ENCODE data around the gene TAPBP. TPM values are rescaled to one million over a fixed set of nuclear protein-coding genes. Genes with fewer than 3 reads are reported as not detected.
"Not testable (repeated sequence)": the region's sequence is repeated elsewhere in the genome, so short reads cannot be mapped to it uniquely, and the experiment has no call there.

Gene TAPBP
- total and polyA plus RNA-seq, 4 experiments from 2014 or later = 240 to 370 (median 262) TPM

DNA sequence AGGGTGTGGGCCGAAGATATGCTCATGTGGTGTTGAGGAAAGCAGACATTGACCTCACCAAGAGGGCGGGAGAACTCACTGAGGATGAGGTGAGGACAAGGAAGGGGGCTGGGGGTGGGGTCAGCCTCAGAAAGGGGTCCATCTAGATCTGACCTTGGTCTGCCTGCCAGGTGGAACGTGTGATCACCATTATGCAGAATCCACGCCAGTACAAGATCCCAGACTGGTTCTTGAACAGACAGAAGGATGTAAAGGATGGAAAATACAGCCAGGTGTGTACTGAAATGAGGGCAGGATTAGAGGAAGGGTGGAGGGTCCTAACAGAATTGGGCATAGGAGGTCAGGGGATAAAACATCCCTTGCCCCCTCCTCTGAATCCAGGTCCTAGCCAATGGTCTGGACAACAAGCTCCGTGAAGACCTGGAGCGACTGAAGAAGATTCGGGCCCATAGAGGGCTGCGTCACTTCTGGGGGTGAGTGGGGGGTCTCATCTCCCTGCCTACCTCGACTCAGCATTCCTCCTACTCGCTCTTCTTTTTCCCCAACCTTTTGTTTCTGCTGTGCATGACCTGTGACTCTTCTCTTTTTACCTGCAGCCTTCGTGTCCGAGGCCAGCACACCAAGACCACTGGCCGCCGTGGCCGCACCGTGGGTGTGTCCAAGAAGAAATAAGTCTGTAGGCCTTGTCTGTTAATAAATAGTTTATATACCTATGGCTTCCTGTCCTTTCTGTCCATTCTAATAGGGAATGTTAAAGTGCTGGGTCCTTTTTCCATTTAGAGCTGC lies 37.9 kb downstream of the TAPBP start:
- H3K27me3 ChIP-seq (ENCODE audit: insufficient read depth, low read length); H3K9me3 Mint-ChIP-seq; DNase-seq; H3K27me3 Mint-ChIP-seq; H3K9me3 ChIP-seq (ENCODE audit: control insufficient read depth in 1 of 2, low read length in 2 of 2): not testable (repeated sequence)
- H3K4me1 Mint-ChIP-seq = peaks cover 39 to 92% (median 65%) of the 10 kb centered on the region in 4 donors
- Histone ChIP-seq H3K27ac (ENCODE audit: low read depth, low read length) (peak overlapping the region; percentile 82), H3K4me3 (ENCODE audit: low read length in 2 of 2) (peak overlapping the region in 1 of 2 donors; percentile 79), H3K36me3 (ENCODE audit: insufficient read depth, low read length) (peaks cover 41% of the 10 kb centered on the region), H3K4me1 (ENCODE audit: insufficient read depth, low read length) (peaks cover 73% of the 10 kb centered on the region)
- CTCF ChIA-PET (ENCODE audit: partially characterized antibody) = interaction anchor here (0.6 to 4.2 kb wide), 7 partner anchors 13 to 149 kb away, joined by 4 to 32 read pairs (median 8); partner anchors contain the start of genes PFDN6 and WDR46
- peaks cover 21 to 73% of the 10 kb centered on the region in 2 donors for H3K36me3 Mint-ChIP-seq
- peak overlapping the region; percentile 63 to 97 (median 94) for H3K27ac Mint-ChIP-seq
- intact Hi-C loops (cut with micrococcal nuclease) = loop anchor here (10.0 kb wide), 2 partner anchors 299 to 1301 kb away; partner anchors contain the start of gene DXO
- POLR2A ChIA-PET (ENCODE audit: partially characterized antibody) = interaction anchor here (0.9 to 8.8 kb wide), 20 partner anchors 9 to 1611 kb away, joined by 3 to 220 read pairs (median 14); partner anchors contain the start of genes CUTA, GPANK1, PFDN6 and RGL2
- H3K4me3 Mint-ChIP-seq = peak overlapping the region; percentile 69 to 92 (median 84)

DNA sequence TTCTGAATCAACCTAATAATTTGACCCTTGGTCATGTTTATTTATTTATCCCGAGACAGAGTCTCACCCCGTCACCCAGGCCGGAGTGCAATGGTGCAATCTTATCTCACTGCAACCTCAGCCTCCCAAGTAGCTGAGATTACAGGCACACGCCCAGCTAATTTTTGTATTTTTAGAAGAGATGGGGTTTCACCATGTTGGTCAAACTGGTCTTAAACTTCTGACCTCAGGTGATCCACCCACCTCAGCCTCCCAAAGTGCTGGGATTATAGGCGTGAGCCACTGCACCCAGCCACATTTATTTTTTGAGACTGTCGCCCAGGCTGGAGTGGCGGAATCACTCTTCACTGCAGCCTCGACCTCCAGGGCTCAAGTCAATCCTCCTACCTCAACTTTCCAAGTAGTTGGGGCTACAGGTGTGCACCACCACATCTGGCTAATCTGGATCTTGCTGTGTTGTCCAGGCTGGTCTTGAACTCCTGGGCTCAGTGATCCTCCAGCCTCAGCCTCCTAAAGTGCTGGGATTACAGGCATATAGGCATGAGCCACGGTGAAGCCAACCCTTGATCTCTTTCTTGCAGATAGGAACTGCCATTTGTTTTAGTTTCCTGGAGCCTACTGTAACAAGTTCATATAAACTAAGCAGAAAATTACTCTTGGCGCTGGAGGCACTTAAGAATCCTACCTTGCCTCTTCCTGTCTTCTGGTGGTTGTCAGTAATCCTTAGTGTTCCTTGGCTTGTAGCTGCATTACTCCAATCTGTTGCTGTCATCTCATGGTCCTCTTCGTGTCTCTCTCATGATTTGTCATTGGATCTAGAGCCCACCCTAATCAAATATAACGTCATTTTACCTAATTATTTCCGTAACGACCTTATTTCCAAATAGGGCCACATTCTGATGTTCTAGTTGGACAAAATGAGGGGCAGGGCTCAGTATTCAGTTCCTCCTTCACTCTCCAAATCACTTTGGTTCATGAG lies 39.7 kb downstream of the TAPBP start:
- H3K27me3 Mint-ChIP-seq = no peaks in the 10 kb centered on the region
- POLR2A ChIA-PET (ENCODE audit: partially characterized antibody) = interaction anchor here (1.2 to 8.5 kb wide), 5 partner anchors 9 to 74 kb away, joined by 3 to 220 read pairs (median 3); partner anchors contain the start of genes PFDN6, RXRB and WDR46

DNA sequence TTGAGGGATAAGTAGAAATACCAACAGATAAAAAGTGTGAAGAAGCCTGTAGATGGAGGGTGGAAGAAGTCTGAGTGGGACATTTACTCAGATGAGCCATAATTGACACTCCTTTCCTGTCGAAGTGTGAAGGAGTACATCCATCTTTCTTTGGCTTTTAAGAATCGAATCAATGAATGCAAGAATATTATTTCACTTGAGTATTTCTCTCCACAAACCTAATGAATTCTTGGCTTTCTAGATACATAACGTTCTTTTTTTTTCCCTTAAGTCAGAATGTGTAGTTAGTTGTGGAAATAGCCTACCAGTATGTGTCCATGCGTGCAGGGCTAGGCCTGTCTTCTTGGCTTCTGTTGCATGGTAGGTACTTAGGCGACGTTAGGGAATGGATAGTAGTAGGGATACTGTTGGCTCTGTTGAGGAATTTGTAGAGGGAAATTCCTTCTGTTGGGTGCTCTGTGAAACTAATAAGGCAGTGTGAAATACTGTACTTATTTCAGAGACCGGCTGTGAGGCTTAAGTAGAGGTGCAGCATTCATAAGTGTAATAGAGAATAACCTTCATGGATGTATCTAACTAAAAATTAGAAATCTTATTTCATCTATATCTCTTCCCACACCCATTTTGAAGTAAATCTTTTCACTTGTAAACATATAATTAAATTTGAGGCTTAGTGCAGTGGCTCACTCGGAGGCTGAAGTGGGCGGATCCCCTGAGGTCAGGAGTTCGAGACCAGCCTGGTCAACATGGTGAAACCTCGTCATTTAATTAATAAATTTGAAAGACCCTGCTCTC lies 40.6 kb downstream of the TAPBP start:
- Mint-ChIP-seq H3K4me1 (peaks cover 45 to 87% (median 68%) of the 10 kb centered on the region in 4 donors), H3K27me3 (no peaks in the 10 kb centered on the region), H3K4me3 (peak overlapping the region; percentile 96 to 100 (median 98)), H3K36me3 (peaks cover 33 to 74% of the 10 kb centered on the region in 2 donors), H3K27ac (peak overlapping the region; percentile 97 to 100 (median 99)), H3K9me3 (peaks cover 0 to 5% (median 0%) of the 10 kb centered on the region in 8 donors)
- peak overlapping the region; percentile 75 to 90 for H3K4me3 ChIP-seq (ENCODE audit: low read length in 2 of 2)
- no peaks in the 10 kb centered on the region for H3K27me3 ChIP-seq (ENCODE audit: insufficient read depth, low read length)
- H3K27ac ChIP-seq (ENCODE audit: low read depth, low read length) = peak overlapping the region; percentile 85
- no peaks in the 10 kb centered on the region for H3K9me3 ChIP-seq (ENCODE audit: control insufficient read depth in 1 of 2, low read length in 2 of 2)
- DNase-seq = no peak
- ChIA-PET POLR2A (ENCODE audit: partially characterized antibody) (interaction anchor here (0.8 to 8.5 kb wide), 14 partner anchors 9 to 304 kb away, joined by 3 to 220 read pairs (median 25); partner anchors contain the start of genes BRD2, CUTA, PFDN6 and RGL2), CTCF (ENCODE audit: partially characterized antibody) (interaction anchor here (2.5 kb wide), 1 partner anchor 72 kb away, joined by 15 read pairs; no protein-coding TSS in a partner anchor)
- H3K36me3 ChIP-seq (ENCODE audit: insufficient read depth, low read length) = peaks cover 39% of the 10 kb centered on the region
- H3K4me1 ChIP-seq (ENCODE audit: insufficient read depth, low read length) = peaks cover 72% of the 10 kb centered on the region
- intact Hi-C loops (cut with micrococcal nuclease) = loop anchor here (5.0 to 10.0 kb wide), 3 partner anchors 144 to 1299 kb away; partner anchors contain the start of genes CUTA and DXO

More for the DNA sequence above, 39.7 kb downstream of the TAPBP start:
- peak overlapping the region; percentile 62 to 100 (median 98) for H3K4me3 Mint-ChIP-seq
- peak overlapping the region in 1 of 2 donors; percentile 35 for H3K4me3 ChIP-seq (ENCODE audit: low read length in 2 of 2)
- intact Hi-C loops (cut with micrococcal nuclease) = loop anchor here (5.0 to 10.0 kb wide), 3 partner anchors 143 to 1299 kb away; partner anchors contain the start of genes CUTA and DXO
- CTCF ChIA-PET (ENCODE audit: partially characterized antibody) = no interaction called here
- DNase-seq = no peak
- peaks cover 36% of the 10 kb centered on the region for H3K36me3 ChIP-seq (ENCODE audit: insufficient read depth, low read length)
- H3K4me1 Mint-ChIP-seq = peaks cover 43 to 92% (median 75%) of the 10 kb centered on the region in 4 donors
- H3K9me3 ChIP-seq (ENCODE audit: control insufficient read depth in 1 of 2, low read length in 2 of 2) = no peaks in the 10 kb centered on the region
- peak overlapping the region; percentile 63 to 100 (median 97) for H3K27ac Mint-ChIP-seq
- H3K36me3 Mint-ChIP-seq = peaks cover 26 to 73% of the 10 kb centered on the region in 2 donors
- H3K9me3 Mint-ChIP-seq = peaks cover 0 to 5% (median 0%) of the 10 kb centered on the region in 8 donors
- peak overlapping the region; percentile 82 for H3K27ac ChIP-seq (ENCODE audit: low read depth, low read length)
- H3K27me3 ChIP-seq (ENCODE audit: insufficient read depth, low read length) = no peaks in the 10 kb centered on the region
- H3K4me1 ChIP-seq (ENCODE audit: insufficient read depth, low read length) = peaks cover 81% of the 10 kb centered on the region

DNA sequence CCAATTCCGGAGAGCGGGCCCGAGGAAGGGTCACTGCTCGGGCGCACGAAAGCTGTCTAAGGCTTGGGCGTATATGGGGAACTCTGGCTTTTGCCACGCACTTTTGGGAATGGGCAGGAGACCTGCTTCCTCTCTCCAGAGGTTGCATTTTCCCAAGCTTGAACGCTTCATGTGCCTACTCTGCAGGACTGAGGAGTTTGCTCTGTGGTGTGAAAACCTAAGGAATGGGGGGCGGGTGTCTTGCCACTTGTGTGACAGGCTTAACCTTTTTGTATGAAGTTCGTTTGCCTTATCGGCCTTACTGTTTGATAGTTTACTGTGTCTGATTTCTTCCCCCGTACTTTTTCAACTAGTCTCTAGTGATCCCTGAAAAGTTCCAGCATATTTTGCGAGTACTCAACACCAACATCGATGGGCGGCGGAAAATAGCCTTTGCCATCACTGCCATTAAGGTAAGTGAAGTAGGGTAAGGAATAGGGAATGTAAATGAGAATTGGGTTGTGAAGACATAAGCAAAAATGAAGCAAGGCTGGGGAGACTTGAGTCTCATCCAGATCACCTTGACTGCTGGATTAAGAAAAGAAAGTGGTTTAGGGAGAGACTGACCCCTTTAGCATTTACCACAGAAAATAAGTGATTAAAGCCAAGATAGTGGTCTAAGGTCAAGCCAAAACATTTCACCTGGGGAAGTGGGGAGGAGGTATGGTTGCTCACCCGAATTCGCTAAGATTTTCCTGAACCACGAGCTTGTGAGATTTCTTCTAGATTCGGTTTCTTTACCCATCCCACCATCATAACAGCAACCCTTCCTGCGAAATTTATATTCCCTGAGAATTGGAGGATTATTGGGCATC lies 41.4 kb downstream of the TAPBP start:
- peaks cover 40 to 77% of the 10 kb centered on the region in 2 donors for H3K36me3 Mint-ChIP-seq
- peak in 2 of 5 donors; percentile 25 to 46 for DNase-seq
- no peaks in the 10 kb centered on the region for H3K27me3 Mint-ChIP-seq
- Histone ChIP-seq H3K27ac (ENCODE audit: low read depth, low read length) (peak overlapping the region; percentile 85), H3K9me3 (ENCODE audit: control insufficient read depth in 1 of 2, low read length in 2 of 2) (no peaks in the 10 kb centered on the region), H3K4me1 (ENCODE audit: insufficient read depth, low read length) (peaks cover 64% of the 10 kb centered on the region), H3K36me3 (ENCODE audit: insufficient read depth, low read length) (peaks cover 48% of the 10 kb centered on the region), H3K4me3 (ENCODE audit: low read length in 2 of 2) (peak overlapping the region; percentile 75 to 90), H3K27me3 (ENCODE audit: insufficient read depth, low read length) (no peaks in the 10 kb centered on the region)
- peaks cover 0 to 5% (median 0%) of the 10 kb centered on the region in 8 donors for H3K9me3 Mint-ChIP-seq
- peak overlapping the region; percentile 96 to 100 (median 98) for H3K4me3 Mint-ChIP-seq
- CTCF ChIA-PET (ENCODE audit: partially characterized antibody) = interaction anchor here (1.1 to 4.7 kb wide), 9 partner anchors 11 to 118 kb away, joined by 3 to 35 read pairs (median 10); partner anchors contain the start of genes PFDN6, RGL2, WDR46 and ZBTB22
- intact Hi-C loops (cut with micrococcal nuclease) = loop anchor here (1.0 to 10.0 kb wide), 4 partner anchors 72 to 1298 kb away; partner anchors contain the start of genes CUTA, DXO, RXRB and SLC39A7
- peak overlapping the region; percentile 97 to 100 (median 99) for H3K27ac Mint-ChIP-seq
- H3K4me1 Mint-ChIP-seq = peaks cover 44 to 81% (median 63%) of the 10 kb centered on the region in 4 donors
- POLR2A ChIA-PET (ENCODE audit: partially characterized antibody) = interaction anchor here (0.5 to 5.4 kb wide), 35 partner anchors 8 to 1301 kb away, joined by 3 to 116 read pairs (median 8); partner anchors contain the start of genes BAK1, BRD2, CUTA and DXO

DNA sequence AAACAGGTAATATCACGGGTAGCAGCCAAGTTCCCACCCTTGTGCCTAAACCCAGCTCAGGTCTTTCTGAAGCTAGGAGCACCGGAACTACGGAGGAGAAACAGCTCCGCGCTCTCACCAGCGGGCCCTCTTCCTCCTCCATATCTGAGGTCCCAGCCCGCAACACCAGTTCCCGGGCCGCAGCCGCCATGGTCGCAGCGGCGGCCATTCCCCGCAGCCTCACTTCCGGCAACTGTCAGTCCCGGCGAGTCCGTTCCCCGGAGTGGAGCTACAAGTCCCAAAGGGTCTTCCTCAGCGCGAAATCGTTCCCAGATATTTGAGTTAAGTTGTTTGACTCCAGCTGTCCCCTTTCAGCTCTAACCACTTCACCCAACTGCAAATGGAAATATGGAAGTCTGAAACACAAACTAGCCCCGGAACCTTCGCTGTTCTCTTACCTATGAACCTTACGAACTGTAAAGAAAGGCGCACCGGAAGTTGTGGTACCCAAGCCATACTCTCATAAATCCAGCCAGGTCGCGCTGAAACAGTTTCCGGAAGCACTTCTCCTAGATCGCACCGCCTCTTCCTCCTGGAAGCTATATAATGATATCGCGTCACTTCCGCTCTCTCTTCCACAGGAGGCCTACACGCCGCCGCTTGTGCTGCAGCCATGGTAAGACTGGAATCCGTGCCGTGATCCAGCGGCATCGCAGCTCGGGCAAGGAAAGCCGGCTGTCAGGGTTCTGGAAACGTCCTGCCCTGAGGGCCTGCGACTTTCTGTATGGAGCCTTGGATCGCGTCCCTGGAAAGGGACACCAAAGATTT lies 42.2 kb downstream of the TAPBP start, which contains the start of the genes RPS18 and VPS52:
Gene RPS18 (plus strand): TSS at position 608 of the 807 bp plus-strand sequence. CDS start 45 bp downstream, at position 653.
Gene VPS52 (minus strand): TSS at position 409 of the 807 bp plus-strand sequence. CDS start 201 bp downstream, at position 208.
- peak within 1 kb of the TSS; percentile 75 to 90 for H3K4me3 ChIP-seq (ENCODE audit: low read length in 2 of 2)
- no peaks in the 10 kb centered on the region for H3K27me3 ChIP-seq (ENCODE audit: insufficient read depth, low read length)
- H3K4me3 Mint-ChIP-seq = peak within 1 kb of the TSS; percentile 96 to 100 (median 98)
- peaks cover 43 to 78% (median 61%) of the 10 kb centered on the region in 4 donors for H3K4me1 Mint-ChIP-seq
- H3K36me3 Mint-ChIP-seq = peaks cover 46 to 82% of the 10 kb centered on the region in 2 donors
- peaks cover 56% of the 10 kb centered on the region for H3K36me3 ChIP-seq (ENCODE audit: insufficient read depth, low read length)
- peak; percentile 95 to 98 (median 96) for DNase-seq
- no peaks in the 10 kb centered on the region for H3K27me3 Mint-ChIP-seq
- CTCF ChIA-PET (ENCODE audit: partially characterized antibody) = interaction anchor here (0.5 to 4.7 kb wide), 11 partner anchors 10 to 119 kb away, joined by 3 to 35 read pairs (median 9); partner anchors contain the start of genes PFDN6, RGL2, TAPBP and WDR46
- intact Hi-C loops (cut with micrococcal nuclease) = loop anchor here (1.0 to 10.0 kb wide), 10 partner anchors 18 to 1297 kb away; partner anchors contain the start of genes CUTA, DXO, KIFC1 and PFDN6
- H3K27ac ChIP-seq (ENCODE audit: low read depth, low read length) = peak within 1 kb of the TSS; percentile 85
- peak within 1 kb of the TSS; percentile 97 to 100 (median 99) for H3K27ac Mint-ChIP-seq
- H3K9me3 Mint-ChIP-seq = peaks cover 0 to 5% (median 0%) of the 10 kb centered on the region in 8 donors
- POLR2A ChIA-PET (ENCODE audit: partially characterized antibody) = interaction anchor here (0.5 to 5.4 kb wide), 38 partner anchors 9 to 1300 kb away, joined by 3 to 116 read pairs (median 7); partner anchors contain the start of genes BAK1, BRD2, CUTA and DXO
- peaks cover 62% of the 10 kb centered on the region for H3K4me1 ChIP-seq (ENCODE audit: insufficient read depth, low read length)
- H3K9me3 ChIP-seq (ENCODE audit: control insufficient read depth in 1 of 2, low read length in 2 of 2) = no peaks in the 10 kb centered on the region
